KMS-11 (cell line): ENCODE data around the gene MYOZ3.

Experiments used
- H2AFZ ChIP-seq: fragments of 200-600 bp; sonication (generic); 2 replicates; pipeline ENCODE4 v1.6.1; 2016; ENCODE audit warnings: antibody characterized with exemption, mixed run types, low read depth
- H3K27ac ChIP-seq: fragments of 200-600 bp; sonication (generic); 2 replicates; pipeline ENCODE4 v1.6.1; 2016; ENCODE audit warnings: mild to moderate bottlenecking, mixed run types
- H3K27me3 ChIP-seq: fragments of 200-600 bp; sonication (generic); 2 replicates; pipeline ENCODE4 v1.6.1; 2017; ENCODE audit warnings: mild to moderate bottlenecking, low read depth, mixed run types, moderate library complexity; ENCODE audit not compliant: insufficient read depth
- H3K36me3 ChIP-seq: fragments of 200-600 bp; sonication (generic); 2 replicates; pipeline ENCODE4 v1.6.1; 2017; ENCODE audit warnings: mild to moderate bottlenecking, mixed run types; ENCODE audit not compliant: insufficient read depth
- H3K4me1 ChIP-seq: fragments of 200-600 bp; sonication (generic); 2 replicates; pipeline ENCODE4 v1.6.1; 2016; ENCODE audit warnings: mild to moderate bottlenecking, low read depth, mixed run types; ENCODE audit not compliant: poor library complexity, severe bottlenecking
- H3K4me2 ChIP-seq: fragments of 200-600 bp; sonication (generic); 2 replicates; pipeline ENCODE4 v1.7.0; 2016; ENCODE audit warnings: mild to moderate bottlenecking, mixed run types
- H3K4me3 ChIP-seq: fragments of 200-600 bp; sonication (generic); IDR thresholded peaks from 2 replicates; pipeline ENCODE4 v1.6.1; 2017; ENCODE audit warnings: low read depth, low read length, mixed read lengths; ENCODE audit not compliant: insufficient read depth
- H3K79me2 ChIP-seq: fragments of 200-600 bp; sonication (generic); 2 replicates; pipeline ENCODE4 v1.6.1; 2016; ENCODE audit warnings: low read depth, mixed run types; ENCODE audit not compliant: insufficient read depth
- H3K9ac ChIP-seq: fragments of 200-600 bp; sonication (generic); 2 replicates; pipeline ENCODE4 v1.6.1; 2016; ENCODE audit warnings: mild to moderate bottlenecking, mixed run types
- H4K20me1 ChIP-seq: fragments of 200-600 bp; sonication (generic); 2 replicates; pipeline ENCODE4 v1.6.1; 2016; ENCODE audit warnings: mild to moderate bottlenecking, mixed run types; ENCODE audit not compliant: insufficient read depth
- TF ChIP-seq, protein P1 (sequence below): fragments of 200-600 bp; sonication (generic); conservative IDR thresholded peaks from 2 replicates; pipeline ENCODE4 v1.6.1; 2017; ENCODE audit warnings: low read depth, mild to moderate bottlenecking, antibody characterized with exemption, low read length, moderate library complexity, mixed read lengths

The MYOZ3 gene, protein sequence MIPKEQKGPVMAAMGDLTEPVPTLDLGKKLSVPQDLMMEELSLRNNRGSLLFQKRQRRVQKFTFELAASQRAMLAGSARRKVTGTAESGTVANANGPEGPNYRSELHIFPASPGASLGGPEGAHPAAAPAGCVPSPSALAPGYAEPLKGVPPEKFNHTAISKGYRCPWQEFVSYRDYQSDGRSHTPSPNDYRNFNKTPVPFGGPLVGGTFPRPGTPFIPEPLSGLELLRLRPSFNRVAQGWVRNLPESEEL

DNA sequence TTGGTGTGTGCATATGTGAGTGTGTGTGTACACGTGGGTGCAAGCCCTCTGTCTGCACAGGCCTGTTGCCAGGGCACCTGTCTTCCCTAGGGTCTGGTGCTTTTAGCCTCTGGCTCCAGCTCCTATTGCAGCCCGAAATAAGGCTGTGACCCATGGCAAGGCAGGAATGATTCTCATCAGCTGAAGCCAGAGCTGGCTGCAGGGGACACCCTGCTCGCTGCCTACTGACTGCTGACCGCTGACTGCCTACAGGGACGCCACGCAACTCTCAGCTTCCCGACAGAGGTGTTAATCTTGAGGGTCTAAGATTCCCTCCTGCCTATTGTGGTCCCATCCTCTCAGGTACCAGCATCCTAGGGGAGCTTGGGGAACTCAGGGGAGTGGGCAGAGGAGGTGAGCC, at the start of gene MYOZ3:
Gene MYOZ3, plus strand, starts transcription at position 166 of the 400 bp plus-strand sequence. CDS start 1,691 bp downstream, outside the sequence.
- Histone ChIP-seq H3K36me3 (no peaks in the 10 kb centered on the region), H2AFZ (no peak within 1 kb of the TSS)

DNA sequence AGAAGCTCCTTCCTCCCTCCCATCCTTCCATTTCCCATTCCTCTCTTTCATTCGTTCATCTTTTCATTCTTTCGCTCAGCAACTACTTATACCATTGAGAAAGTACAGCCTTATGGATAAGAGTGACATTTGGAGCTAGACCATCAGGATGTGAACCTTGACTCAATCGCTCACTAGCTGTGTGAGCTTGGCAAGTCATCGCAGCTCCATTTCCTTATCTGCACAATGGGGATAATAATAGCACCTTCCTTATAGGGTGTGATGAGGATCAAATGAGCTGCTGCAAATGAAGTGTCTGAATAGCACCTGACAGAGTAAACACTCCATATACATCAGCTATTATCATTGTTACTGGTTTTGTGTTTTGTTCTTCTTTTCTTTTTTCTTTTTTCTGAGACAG, 48.6 kb upstream of the MYOZ3 start:
- no peaks in the 10 kb centered on the region for H4K20me1 ChIP-seq
- TF ChIP-seq, protein P1, sequence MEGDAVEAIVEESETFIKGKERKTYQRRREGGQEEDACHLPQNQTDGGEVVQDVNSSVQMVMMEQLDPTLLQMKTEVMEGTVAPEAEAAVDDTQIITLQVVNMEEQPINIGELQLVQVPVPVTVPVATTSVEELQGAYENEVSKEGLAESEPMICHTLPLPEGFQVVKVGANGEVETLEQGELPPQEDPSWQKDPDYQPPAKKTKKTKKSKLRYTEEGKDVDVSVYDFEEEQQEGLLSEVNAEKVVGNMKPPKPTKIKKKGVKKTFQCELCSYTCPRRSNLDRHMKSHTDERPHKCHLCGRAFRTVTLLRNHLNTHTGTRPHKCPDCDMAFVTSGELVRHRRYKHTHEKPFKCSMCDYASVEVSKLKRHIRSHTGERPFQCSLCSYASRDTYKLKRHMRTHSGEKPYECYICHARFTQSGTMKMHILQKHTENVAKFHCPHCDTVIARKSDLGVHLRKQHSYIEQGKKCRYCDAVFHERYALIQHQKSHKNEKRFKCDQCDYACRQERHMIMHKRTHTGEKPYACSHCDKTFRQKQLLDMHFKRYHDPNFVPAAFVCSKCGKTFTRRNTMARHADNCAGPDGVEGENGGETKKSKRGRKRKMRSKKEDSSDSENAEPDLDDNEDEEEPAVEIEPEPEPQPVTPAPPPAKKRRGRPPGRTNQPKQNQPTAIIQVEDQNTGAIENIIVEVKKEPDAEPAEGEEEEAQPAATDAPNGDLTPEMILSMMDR: no peak
- no peak overlapping the region for H3K27ac ChIP-seq
- no peaks in the 10 kb centered on the region for H3K27me3 ChIP-seq
- no peak overlapping the region for H3K9ac ChIP-seq
- peaks cover 16% of the 10 kb centered on the region for H3K4me1 ChIP-seq
- H3K4me3 ChIP-seq: no peak overlapping the region
- H3K79me2 ChIP-seq: no peaks in the 10 kb centered on the region
- H3K4me2 ChIP-seq: no peak overlapping the region
- no peaks in the 10 kb centered on the region for H3K36me3 ChIP-seq
- no peak overlapping the region for H2AFZ ChIP-seq

More for the DNA sequence above, at the start of gene MYOZ3:
- no peaks in the 10 kb centered on the region for H4K20me1 ChIP-seq
- no peaks in the 10 kb centered on the region for H3K4me1 ChIP-seq
- H3K79me2 ChIP-seq: no peaks in the 10 kb centered on the region
- TF ChIP-seq, protein P1: no peak
- H3K4me2 ChIP-seq: no peak within 1 kb of the TSS
- H3K4me3 ChIP-seq: no peak within 1 kb of the TSS
- H3K27ac ChIP-seq: no peak within 1 kb of the TSS
- no peak within 1 kb of the TSS for H3K9ac ChIP-seq
- H3K27me3 ChIP-seq: no peaks in the 10 kb centered on the region

DNA sequence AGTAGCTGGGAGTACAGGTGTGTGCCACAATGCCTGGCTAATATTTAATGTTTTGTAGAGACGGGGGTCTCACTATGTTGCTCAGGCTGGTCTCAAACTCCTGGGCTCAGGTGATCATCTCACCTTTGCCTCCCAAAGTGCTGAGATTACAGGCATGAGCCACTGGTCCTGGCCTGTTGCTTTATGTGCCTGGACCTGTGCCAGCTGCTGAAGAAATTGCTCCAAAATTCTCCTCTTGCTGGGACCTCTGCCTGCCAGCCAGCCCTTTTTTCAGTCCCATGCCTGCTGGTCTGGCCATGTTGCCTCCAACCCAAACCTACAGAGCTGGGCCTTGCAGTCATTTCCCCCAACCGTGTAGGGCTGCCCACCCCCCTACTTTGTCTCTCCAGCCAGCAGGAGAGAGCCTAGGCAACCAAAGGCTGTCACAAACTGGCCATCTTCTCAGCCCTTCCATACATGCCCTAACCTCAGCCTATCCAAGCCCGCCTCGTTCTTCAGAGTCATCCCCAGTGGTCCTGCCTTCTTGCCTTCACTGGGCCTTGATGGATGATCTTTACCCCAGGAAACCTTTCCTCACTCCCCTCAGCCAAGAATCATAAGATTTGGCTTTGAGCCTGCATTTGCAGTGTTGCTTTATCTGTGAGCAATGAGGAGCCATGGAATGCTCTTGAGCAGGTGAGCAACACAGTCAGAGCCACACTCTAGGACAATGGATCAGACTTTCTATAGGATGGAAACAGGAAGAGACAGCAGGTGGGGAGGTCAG, 48.0 kb upstream of the MYOZ3 start:
- Histone ChIP-seq H2AFZ (no peak overlapping the region), H3K27me3 (no peaks in the 10 kb centered on the region), H3K36me3 (no peaks in the 10 kb centered on the region), H4K20me1 (no peaks in the 10 kb centered on the region), H3K4me2 (no peak overlapping the region), H3K4me3 (no peak overlapping the region), H3K4me1 (peaks cover 15% of the 10 kb centered on the region), H3K27ac (no peak overlapping the region), H3K9ac (no peak overlapping the region), H3K79me2 (no peaks in the 10 kb centered on the region)
- TF ChIP-seq, protein P1: no peak

DNA sequence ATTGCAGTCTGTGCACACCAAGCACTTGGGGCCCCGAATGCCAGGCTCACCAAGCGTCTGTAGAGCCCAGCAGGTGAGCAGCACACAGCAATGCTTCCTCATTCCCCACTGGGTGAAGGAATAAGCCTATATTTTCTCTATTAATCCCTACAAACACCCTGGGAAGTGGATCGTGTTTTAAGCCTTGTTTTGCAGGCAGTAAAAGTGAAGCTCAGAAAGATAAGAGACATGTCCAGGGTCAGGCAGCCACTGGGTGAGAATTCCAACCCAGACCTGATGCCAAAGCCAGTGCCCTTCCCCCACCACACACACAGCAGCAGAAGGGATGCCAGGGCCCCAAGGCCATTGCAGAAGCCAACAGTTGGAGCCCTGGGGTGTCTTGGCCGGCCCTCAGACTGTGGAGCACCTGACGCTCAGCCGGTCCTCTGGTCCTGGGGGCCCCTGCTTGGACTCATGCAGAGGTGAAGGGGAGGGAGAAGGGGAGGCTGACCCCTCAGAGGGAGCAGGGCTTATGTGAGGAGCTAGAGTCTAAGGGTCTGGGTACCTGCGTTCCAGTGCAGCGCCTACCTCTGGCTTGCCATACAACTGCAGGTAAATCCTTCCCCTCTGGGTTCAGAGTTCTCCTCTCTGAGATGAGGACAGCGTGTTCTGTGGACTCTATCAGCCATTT, 46.9 kb upstream of the MYOZ3 start:
- H3K4me2 ChIP-seq: no peak overlapping the region
- H4K20me1 ChIP-seq: no peaks in the 10 kb centered on the region
- TF ChIP-seq, protein P1: no peak
- peaks cover 4% of the 10 kb centered on the region for H3K4me1 ChIP-seq
- H2AFZ ChIP-seq: no peak overlapping the region
- H3K27ac ChIP-seq: no peak overlapping the region
- H3K79me2 ChIP-seq: no peaks in the 10 kb centered on the region
- H3K4me3 ChIP-seq: no peak overlapping the region
- H3K36me3 ChIP-seq: no peaks in the 10 kb centered on the region
- no peak overlapping the region for H3K9ac ChIP-seq
- no peaks in the 10 kb centered on the region for H3K27me3 ChIP-seq
